Activated T-helper 17 cell treated with anti-CD3 and anti-CD28 coated beads, Interleukin-2, amount 50 U/mL, for 72 hours (primary cell): ENCODE measurements around the gene PNMA3. TPM values are rescaled to one million over a fixed set of nuclear protein-coding genes. Genes with fewer than 3 reads are reported as not detected.
"Not testable (repeated sequence)": the region's sequence is repeated elsewhere in the genome, so short reads cannot be mapped to it uniquely, and the experiment has no call there.

ENCODE experiments used
- ATAC-seq: fragments of 150-1000 bp; cut with Tn5 transposase; replicated peaks from 2 replicates; pipeline ENCODE4 v1.10.0; 2021; ENCODE audit warnings: mild to moderate bottlenecking, moderate library complexity
- H3K27ac Mint-ChIP-seq: one replicate; pipeline ENCODE4 v1.8.0; 2022; ENCODE audit warnings: mixed read lengths
- H3K27me3 Mint-ChIP-seq: one replicate; pipeline ENCODE4 v1.8.0; 2022; ENCODE audit warnings: mixed read lengths
- H3K36me3 Mint-ChIP-seq: one replicate; pipeline ENCODE4 v1.8.0; 2022; ENCODE audit warnings: low read depth, mild to moderate bottlenecking, mixed read lengths
- H3K4me1 Mint-ChIP-seq: one replicate; pipeline ENCODE4 v1.8.0; 2022; ENCODE audit warnings: mixed read lengths
- H3K4me3 Mint-ChIP-seq: one replicate; pipeline ENCODE4 v1.8.0; 2022; ENCODE audit warnings: mild to moderate bottlenecking, mixed read lengths
- H3K9me3 Mint-ChIP-seq: one replicate; pipeline ENCODE4 v1.8.0; 2022; ENCODE audit warnings: mixed read lengths
- total RNA-seq, 2 donors: library from RNA; stranded (reverse); gene quantifications; one replicate each; pipeline ENCODE4 v1.2.3, GENCODE V29; 2022

The PNMA3 gene
- total RNA-seq, 2 donors from 2014 or later = 1.8 to 3.2 TPM

DNA sequence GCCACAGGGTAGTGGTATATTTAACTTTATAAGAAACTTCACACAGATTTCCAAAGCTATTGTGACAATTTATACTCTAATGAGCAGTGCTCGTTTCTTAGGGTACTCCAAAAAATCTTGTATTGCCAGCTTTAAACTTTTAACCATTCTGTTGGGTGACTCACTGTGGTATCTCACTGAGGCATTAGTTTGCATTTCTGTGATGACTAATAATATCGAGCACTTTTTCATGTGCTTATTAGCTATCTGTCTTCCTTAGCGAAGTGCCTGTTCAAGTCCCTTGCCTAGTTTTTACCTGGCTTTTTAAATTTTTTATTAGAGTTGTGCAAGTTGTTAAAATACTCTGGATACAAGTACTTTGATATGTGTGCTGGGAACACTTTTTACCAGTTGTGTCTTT, 5.5 kb downstream of the PNMA3 start:
- ATAC-seq = peak; percentile 52
- no peaks in the 10 kb centered on the region for H3K9me3 Mint-ChIP-seq
- no peaks in the 10 kb centered on the region for H3K27me3 Mint-ChIP-seq
- no peaks in the 10 kb centered on the region for H3K36me3 Mint-ChIP-seq
- no peaks in the 10 kb centered on the region for H3K4me1 Mint-ChIP-seq
- H3K27ac Mint-ChIP-seq = no peak overlapping the region
- no peak overlapping the region for H3K4me3 Mint-ChIP-seq

DNA sequence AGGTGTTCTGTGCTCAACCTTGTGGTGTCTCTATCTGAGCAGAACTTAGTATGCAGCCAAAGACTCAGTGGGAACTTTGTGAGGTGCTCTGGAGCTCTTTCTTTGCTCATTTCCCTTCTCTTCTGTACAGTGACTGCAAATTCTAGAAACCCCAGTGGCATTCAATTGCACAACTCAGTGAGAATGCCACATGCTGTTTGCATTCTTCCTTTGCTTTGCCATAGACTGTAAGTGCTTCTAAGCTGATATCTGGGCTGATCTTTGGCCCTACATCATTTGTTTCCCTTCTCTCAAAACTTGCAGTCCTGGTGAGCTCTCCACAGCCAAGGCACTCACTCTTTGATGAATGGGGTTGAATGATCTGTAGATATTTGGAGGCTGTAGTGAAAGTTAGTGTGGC, 7.0 kb downstream of the PNMA3 start:
- Mint-ChIP-seq H3K4me3 (no peak overlapping the region), H3K9me3 (no peaks in the 10 kb centered on the region), H3K27ac (no peak overlapping the region), H3K27me3 (no peaks in the 10 kb centered on the region), H3K4me1 (no peaks in the 10 kb centered on the region), H3K36me3 (no peaks in the 10 kb centered on the region)
- no peak for ATAC-seq

GRCh38 chrX:153064061-153064460, 7.8 kb downstream of the PNMA3 start:
- no peaks in the 10 kb centered on the region for H3K27me3 Mint-ChIP-seq
- no peaks in the 10 kb centered on the region for H3K9me3 Mint-ChIP-seq
- H3K36me3 Mint-ChIP-seq = no peaks in the 10 kb centered on the region
- no peak overlapping the region for H3K27ac Mint-ChIP-seq
- H3K4me3 Mint-ChIP-seq = no peak overlapping the region
- no peaks in the 10 kb centered on the region for H3K4me1 Mint-ChIP-seq
- no peak for ATAC-seq

GRCh38 chrX:153065389-153065788, 9.1 kb downstream of the PNMA3 start:
- H3K4me3 Mint-ChIP-seq = no peak overlapping the region
- H3K27ac Mint-ChIP-seq = no peak overlapping the region
- H3K36me3 Mint-ChIP-seq = no peaks in the 10 kb centered on the region
- H3K27me3 Mint-ChIP-seq = no peaks in the 10 kb centered on the region
- no peak for ATAC-seq
- no peaks in the 10 kb centered on the region for H3K4me1 Mint-ChIP-seq
- no peaks in the 10 kb centered on the region for H3K9me3 Mint-ChIP-seq

DNA sequence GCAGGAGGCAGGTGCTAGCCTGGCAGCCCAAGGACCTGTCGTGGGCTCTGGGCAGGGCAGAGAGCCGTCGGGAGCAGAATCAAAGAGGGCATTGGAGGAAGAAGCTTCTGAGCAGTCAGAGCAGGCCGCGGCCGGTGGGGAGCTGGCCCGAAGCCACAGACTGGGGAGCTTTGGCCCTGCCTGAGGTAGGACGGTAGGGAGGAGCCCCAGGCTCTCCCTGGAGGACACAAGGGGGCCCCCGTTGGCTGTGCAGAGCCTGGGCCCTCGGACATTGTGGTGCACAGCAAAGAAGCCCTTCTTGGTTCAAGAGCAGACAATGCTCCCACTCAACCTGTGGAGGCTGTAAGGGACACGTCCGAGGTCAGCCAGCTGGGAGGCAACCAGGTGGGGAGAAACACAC, 10.1 kb downstream of the PNMA3 start:
- H3K4me3 Mint-ChIP-seq, H3K27ac Mint-ChIP-seq, ATAC-seq: not testable (repeated sequence)

GRCh38 chrX:153071909-153072583, 15.8 kb downstream of the PNMA3 start, which contains the start of gene PNMA6A:
PNMA6A (plus strand) TSS chrX:153072454; CDS start chrX:153073063, 609 bp downstream.
- H3K9me3 Mint-ChIP-seq, H3K4me3 Mint-ChIP-seq, H3K27me3 Mint-ChIP-seq, H3K4me1 Mint-ChIP-seq, H3K36me3 Mint-ChIP-seq, H3K27ac Mint-ChIP-seq: not testable (repeated sequence)
- ATAC-seq = peak; percentile 72

More for the DNA sequence above, 10.1 kb downstream of the PNMA3 start:
- H3K4me1 Mint-ChIP-seq, H3K9me3 Mint-ChIP-seq, H3K36me3 Mint-ChIP-seq, H3K27me3 Mint-ChIP-seq: not testable (repeated sequence)

GRCh38 chrX:153073331-153073730, 17.1 kb downstream of the PNMA3 start:
- H3K27ac Mint-ChIP-seq, H3K36me3 Mint-ChIP-seq, H3K9me3 Mint-ChIP-seq, H3K27me3 Mint-ChIP-seq, H3K4me3 Mint-ChIP-seq, ATAC-seq, H3K4me1 Mint-ChIP-seq: not testable (repeated sequence)

- Mint-ChIP-seq H3K36me3 (no peaks in the 10 kb centered on the region), H3K27me3 (no peaks in the 10 kb centered on the region), H3K27ac (no peak overlapping the region), H3K4me1 (no peaks in the 10 kb centered on the region), H3K9me3 (no peaks in the 10 kb centered on the region), H3K4me3 (no peak overlapping the region)
- no peak for ATAC-seq
These were observed 18.1 kb downstream of the PNMA3 start for GRCh38 chrX:153074262-153074899.

GRCh38 chrX:153074935-153075334, 18.7 kb downstream of the PNMA3 start:
- no peak overlapping the region for H3K27ac Mint-ChIP-seq
- no peak for ATAC-seq
- H3K9me3 Mint-ChIP-seq = no peaks in the 10 kb centered on the region
- no peaks in the 10 kb centered on the region for H3K4me1 Mint-ChIP-seq
- H3K27me3 Mint-ChIP-seq = no peaks in the 10 kb centered on the region
- H3K36me3 Mint-ChIP-seq = no peaks in the 10 kb centered on the region
- H3K4me3 Mint-ChIP-seq = no peak overlapping the region

GRCh38 chrX:153075366-153075765, 19.1 kb downstream of the PNMA3 start:
- ATAC-seq = no peak
- Mint-ChIP-seq H3K27ac (no peak overlapping the region), H3K27me3 (no peaks in the 10 kb centered on the region), H3K9me3 (no peaks in the 10 kb centered on the region), H3K4me1 (no peaks in the 10 kb centered on the region), H3K36me3 (no peaks in the 10 kb centered on the region), H3K4me3 (no peak overlapping the region)

DNA sequence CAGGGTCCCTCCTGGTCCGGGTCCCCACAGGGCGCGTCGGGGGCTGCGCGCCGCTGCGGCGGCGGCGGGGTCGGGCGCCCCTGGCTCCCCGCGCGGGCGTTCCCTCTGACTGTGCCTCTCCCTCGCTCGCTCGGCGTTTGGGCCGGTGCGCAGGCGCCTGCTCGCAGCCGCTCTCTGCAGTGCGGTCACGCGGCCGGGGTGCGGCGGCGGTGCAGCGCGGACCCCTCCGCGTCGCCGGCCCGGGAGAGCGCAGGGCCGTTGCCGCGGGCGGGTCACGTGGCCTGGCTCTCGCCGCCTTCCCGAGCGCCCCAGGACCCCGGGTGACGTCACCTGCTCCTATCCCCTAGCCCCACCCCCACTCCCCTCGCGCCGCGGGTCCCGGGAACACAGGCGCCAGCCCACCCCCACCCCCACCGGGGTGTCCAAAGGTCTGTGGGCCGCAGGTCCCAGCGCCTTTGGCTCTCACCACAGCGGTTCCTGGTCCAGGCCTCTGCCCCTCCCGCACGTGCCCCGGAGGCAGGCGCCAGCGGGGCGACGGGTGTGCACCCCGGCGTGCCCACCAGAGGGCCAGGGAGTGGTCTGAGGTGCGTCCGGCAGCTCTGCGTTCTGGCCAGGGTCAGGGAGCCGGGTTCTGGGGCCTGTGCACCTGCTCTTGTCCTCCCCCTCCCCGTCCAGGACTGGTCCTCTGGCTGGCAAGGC, 21.3 kb downstream of the PNMA3 start:
- not testable (repeated sequence) for H3K4me1 Mint-ChIP-seq

GRCh38 chrX:153083238-153083923, 27.1 kb downstream of the PNMA3 start:
- not testable (repeated sequence) for H3K4me1 Mint-ChIP-seq, H3K4me3 Mint-ChIP-seq

More for the DNA sequence above, 21.3 kb downstream of the PNMA3 start:
- ATAC-seq = peak; percentile 71
- not testable (repeated sequence) for H3K27me3 Mint-ChIP-seq, H3K36me3 Mint-ChIP-seq, H3K4me3 Mint-ChIP-seq, H3K27ac Mint-ChIP-seq, H3K9me3 Mint-ChIP-seq

DNA sequence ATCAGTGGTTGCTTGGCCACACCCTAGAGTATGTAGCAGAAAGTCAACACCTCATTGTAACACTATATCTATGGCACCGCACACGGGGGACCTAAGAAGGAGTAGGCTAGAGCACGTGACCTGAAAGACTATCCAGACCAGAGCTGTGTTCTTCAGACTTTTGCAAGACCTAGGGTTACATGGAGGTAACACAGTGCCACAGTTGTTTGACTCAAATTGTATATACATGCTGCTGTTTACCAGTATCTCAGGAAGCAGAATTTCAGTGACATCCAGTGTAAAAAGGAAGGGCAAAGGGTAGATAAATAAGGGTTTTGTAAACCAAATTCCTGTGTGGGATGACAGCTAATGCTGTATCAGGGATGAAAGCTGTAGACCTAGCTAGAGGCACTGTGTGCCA, 46.1 kb downstream of the PNMA3 start:
- H3K27me3 Mint-ChIP-seq = no peaks in the 10 kb centered on the region
- H3K9me3 Mint-ChIP-seq = peaks cover 9% of the 10 kb centered on the region

More at GRCh38 chrX:153083238-153083923, 27.1 kb downstream of the PNMA3 start:
- H3K27me3 Mint-ChIP-seq, ATAC-seq, H3K36me3 Mint-ChIP-seq, H3K9me3 Mint-ChIP-seq, H3K27ac Mint-ChIP-seq: not testable (repeated sequence)

GRCh38 chrX:153104959-153105358, 48.7 kb downstream of the PNMA3 start:
- H3K9me3 Mint-ChIP-seq, H3K4me3 Mint-ChIP-seq, ATAC-seq, H3K27me3 Mint-ChIP-seq, H3K27ac Mint-ChIP-seq, H3K4me1 Mint-ChIP-seq, H3K36me3 Mint-ChIP-seq: not testable (repeated sequence)

More for the DNA sequence above, 46.1 kb downstream of the PNMA3 start:
- no peak for ATAC-seq
- Mint-ChIP-seq H3K4me1 (peaks cover 6% of the 10 kb centered on the region), H3K36me3 (no peaks in the 10 kb centered on the region), H3K27ac (no peak overlapping the region), H3K4me3 (no peak overlapping the region)
